Kidney (tissue), 14 donors: Measurements from ENCODE around the gene PRKG2. TPM values are rescaled to one million over a fixed set of nuclear protein-coding genes. Genes with fewer than 3 reads are reported as not detected.
A peak's percentile ranks its signal among the peaks of the same experiment; 100 is the strongest.

Experiments used
- DNase-seq, 5 donors: peaks; one replicate each; pipeline ENCODE4 v3.0.0-alpha.2; 2013 to 2020
- FAIRE-seq: peaks from 2 replicates; lab custom pipeline; 2012; peaks lifted over from hg19 to GRCh38; lab: Jason Lieb, UNC
- H3K27ac ChIP-seq, 2 donors: one replicate each; pipeline ENCODE4 v1.7.0; 2013; ENCODE audit warnings: low read depth in 2 of 2, low read length in 2 of 2, inconsistent platforms in 1 of 2
- H3K27me3 ChIP-seq: one replicate; pipeline ENCODE4 v1.7.1; 2013; ENCODE audit warnings: low read length, inconsistent platforms; ENCODE audit not compliant: control insufficient read depth, insufficient read depth
- H3K36me3 ChIP-seq, 3 donors: one replicate each; pipeline versions ENCODE4 v1.7.0 to v1.7.1; 2013; ENCODE audit warnings: low read length in 3 of 3, control low read depth in 1 of 3, inconsistent platforms in 1 of 3; ENCODE audit not compliant: insufficient read depth in 3 of 3, control insufficient read depth in 2 of 3
- H3K4me1 ChIP-seq, 3 donors: one replicate each; pipeline versions ENCODE4 v1.7.0 to v1.7.1; 2013; ENCODE audit warnings: low read length in 3 of 3, inconsistent platforms in 1 of 3, low read depth in 1 of 3; ENCODE audit not compliant: control insufficient read depth in 2 of 3, insufficient read depth in 2 of 3
- H3K4me3 ChIP-seq, 3 donors: one replicate each; pipeline versions ENCODE4 v1.7.0 to v1.8.1; 2013; ENCODE audit warnings: low read length in 3 of 3, control low read depth in 1 of 3, inconsistent platforms in 1 of 3
- H3K9ac ChIP-seq, 3 donors: one replicate each; pipeline versions ENCODE4 v1.7.0 to v1.7.1; 2013; ENCODE audit warnings: low read length in 3 of 3, control low read depth in 1 of 3, inconsistent platforms in 1 of 3
- H3K9me3 ChIP-seq, 3 donors: one replicate each; pipeline versions ENCODE4 v1.7.0 to v1.7.1; 2013; ENCODE audit warnings: low read length in 3 of 3, control low read depth in 1 of 3, inconsistent platforms in 1 of 3; ENCODE audit not compliant: control insufficient read depth in 2 of 3, insufficient read depth in 1 of 3
- intact Hi-C: fragments of 100-400 bp; cut with DNase I; formaldehyde crosslinking; loops from one replicate; pipeline ENCODE4 v1.11.1; 2022
- polyA plus RNA-seq: library from polyadenylated mRNA; stranded (reverse); fragments of 350-450 nt; fragmentation: Illumina TruSeq; extraction: RNeasy Lipid Tissue Mini Kit (QIAGEN cat#74804); gene quantifications from one replicate; pipeline ENCODE4 v1.2.3, GENCODE V29; 2014; ENCODE audit warnings: low read depth, low replicate concordance; ENCODE audit not compliant: insufficient read depth
- total RNA-seq: library from RNA; stranded (reverse); fragmentation: NEBNext Ultra II Directional; extraction: Animal tissue kit (Norgen Biotek cat#: 25700); gene quantifications from one replicate; pipeline ENCODE4 v1.2.1, GENCODE V29; 2021
- TF ChIP-seq, protein P1 (sequence below): IDR thresholded peaks from 3 replicates; pipeline ENCODE4 v1.5.1; 2012; ENCODE audit warnings: mild to moderate bottlenecking, moderate library complexity, borderline replicate concordance; ENCODE audit not compliant: insufficient read depth; ENCODE audit errors: extremely low read depth
- donor health status: control.
- donor health status: control.
- donor health status: control.
- donor health status: control.
- donor health status: control.
- donor health status: DM: yes; HTN: yes; CAD: no.
- donor health status: Normal renal cell carcinoma (clear cell type).

Gene PRKG2
- total and polyA plus RNA-seq, 2 donors from 2014 or later: 0.54 to 1.4 TPM

DNA sequence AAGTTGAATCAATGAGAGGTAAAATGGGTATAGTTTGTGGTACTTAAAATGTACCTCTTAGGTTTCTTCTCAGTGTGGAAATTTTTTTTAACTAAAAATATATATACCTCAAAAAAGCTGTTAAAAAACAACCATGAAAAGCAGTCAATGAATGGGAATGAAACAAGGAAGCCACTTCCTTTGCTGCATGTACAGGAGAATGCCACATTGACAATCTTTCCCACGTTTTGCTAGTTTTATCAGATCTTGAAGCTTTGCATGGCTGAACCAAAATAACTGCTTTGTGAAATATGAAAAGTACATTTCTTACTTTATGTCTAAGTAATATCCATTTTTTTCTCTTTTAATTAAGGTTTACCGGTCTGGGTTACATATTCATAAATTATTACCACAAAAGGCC, 71.8 kb downstream of the PRKG2 start:
- H3K9ac ChIP-seq: no peak overlapping the region
- intact Hi-C loops: no loop called here
- no peaks in the 10 kb centered on the region for H3K36me3 ChIP-seq

DNA sequence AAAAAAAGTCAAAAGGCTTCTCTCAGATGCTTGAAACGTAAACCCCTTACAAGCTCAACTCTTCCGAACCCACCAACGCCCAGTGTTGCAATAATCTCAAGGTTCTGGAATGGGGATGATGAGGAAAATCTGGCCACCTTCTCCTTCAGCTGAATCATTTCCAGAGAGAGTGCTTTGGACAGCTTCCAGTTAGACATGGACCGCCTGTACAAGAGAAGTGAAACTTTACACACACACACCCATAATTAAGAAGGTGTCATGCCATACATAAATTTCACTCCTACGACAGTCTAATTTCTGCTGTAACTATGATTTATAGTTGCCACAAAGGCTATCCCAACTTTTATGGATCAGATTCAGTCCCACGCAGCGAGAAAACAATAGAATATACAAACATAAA, 72.3 kb downstream of the PRKG2 start:
- Histone ChIP-seq H3K4me1 (no peaks in the 10 kb centered on the region), H3K27me3 (no peaks in the 10 kb centered on the region), H3K4me3 (no peak overlapping the region), H3K36me3 (no peaks in the 10 kb centered on the region), H3K9me3 (no peaks in the 10 kb centered on the region), H3K27ac (no peak overlapping the region), H3K9ac (no peak overlapping the region)
- TF ChIP-seq, protein P1, sequence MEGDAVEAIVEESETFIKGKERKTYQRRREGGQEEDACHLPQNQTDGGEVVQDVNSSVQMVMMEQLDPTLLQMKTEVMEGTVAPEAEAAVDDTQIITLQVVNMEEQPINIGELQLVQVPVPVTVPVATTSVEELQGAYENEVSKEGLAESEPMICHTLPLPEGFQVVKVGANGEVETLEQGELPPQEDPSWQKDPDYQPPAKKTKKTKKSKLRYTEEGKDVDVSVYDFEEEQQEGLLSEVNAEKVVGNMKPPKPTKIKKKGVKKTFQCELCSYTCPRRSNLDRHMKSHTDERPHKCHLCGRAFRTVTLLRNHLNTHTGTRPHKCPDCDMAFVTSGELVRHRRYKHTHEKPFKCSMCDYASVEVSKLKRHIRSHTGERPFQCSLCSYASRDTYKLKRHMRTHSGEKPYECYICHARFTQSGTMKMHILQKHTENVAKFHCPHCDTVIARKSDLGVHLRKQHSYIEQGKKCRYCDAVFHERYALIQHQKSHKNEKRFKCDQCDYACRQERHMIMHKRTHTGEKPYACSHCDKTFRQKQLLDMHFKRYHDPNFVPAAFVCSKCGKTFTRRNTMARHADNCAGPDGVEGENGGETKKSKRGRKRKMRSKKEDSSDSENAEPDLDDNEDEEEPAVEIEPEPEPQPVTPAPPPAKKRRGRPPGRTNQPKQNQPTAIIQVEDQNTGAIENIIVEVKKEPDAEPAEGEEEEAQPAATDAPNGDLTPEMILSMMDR: no peak
- FAIRE-seq (no peak), DNase-seq (peak in 2 of 5 donors; percentile 25 to 32)
- intact Hi-C loops: no loop called here

More for the DNA sequence above, 71.8 kb downstream of the PRKG2 start:
- DNase-seq: no peak
- no peak overlapping the region for H3K27ac ChIP-seq
- FAIRE-seq: no peak
- TF ChIP-seq, protein P1: no peak
- H3K4me1 ChIP-seq: no peaks in the 10 kb centered on the region
- no peaks in the 10 kb centered on the region for H3K9me3 ChIP-seq
- no peak overlapping the region for H3K4me3 ChIP-seq
- H3K27me3 ChIP-seq: no peaks in the 10 kb centered on the region

DNA sequence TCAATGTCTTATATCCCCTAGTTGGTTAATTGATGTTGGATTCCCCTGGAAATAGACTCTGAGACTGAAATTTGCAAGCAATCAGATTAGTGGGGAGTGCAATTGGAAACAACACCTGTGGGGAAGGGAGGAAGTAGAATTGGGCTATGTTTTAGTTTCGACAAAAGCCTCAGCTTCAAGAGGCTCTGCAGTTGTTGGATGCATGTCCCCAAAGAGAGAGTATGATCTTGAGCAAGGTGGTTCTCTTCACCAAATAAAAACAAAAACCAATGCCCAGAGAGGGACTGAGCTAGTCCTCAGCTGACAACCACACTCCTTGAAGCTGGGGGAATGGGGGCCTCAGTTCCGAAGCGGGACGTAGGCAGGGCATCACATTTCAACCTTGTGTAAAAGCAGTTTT, 77.1 kb downstream of the PRKG2 start:
- no peak for DNase-seq
- H3K36me3 ChIP-seq: no peaks in the 10 kb centered on the region
- TF ChIP-seq, protein P1: no peak
- H3K27me3 ChIP-seq: no peaks in the 10 kb centered on the region
- H3K27ac ChIP-seq: no peak overlapping the region
- no peaks in the 10 kb centered on the region for H3K9me3 ChIP-seq
- no peak overlapping the region for H3K4me3 ChIP-seq
- intact Hi-C loops: no loop called here
- no peaks in the 10 kb centered on the region for H3K4me1 ChIP-seq
- H3K9ac ChIP-seq: no peak overlapping the region
- no peak for FAIRE-seq

DNA sequence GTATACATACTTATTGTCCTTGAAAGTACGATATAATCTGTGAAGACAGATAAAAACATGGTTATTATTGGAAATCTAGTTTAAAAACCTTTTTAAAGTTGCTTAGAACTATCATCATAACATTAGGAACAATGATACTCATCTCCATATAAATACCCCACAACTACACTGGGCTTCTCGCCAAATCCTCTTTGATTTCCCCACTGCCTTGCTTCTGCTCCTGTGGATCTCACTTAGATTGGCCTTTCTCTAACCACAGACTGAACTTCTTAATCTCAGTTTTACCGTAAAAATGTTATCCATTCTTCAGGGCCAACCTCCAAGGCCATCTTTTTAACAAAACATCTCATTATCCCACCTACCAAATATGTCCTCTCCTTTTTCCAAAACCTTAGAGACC, 77.6 kb downstream of the PRKG2 start:
- no peak overlapping the region for H3K27ac ChIP-seq
- TF ChIP-seq, protein P1: no peak
- intact Hi-C loops: no loop called here
- no peaks in the 10 kb centered on the region for H3K4me1 ChIP-seq
- no peaks in the 10 kb centered on the region for H3K27me3 ChIP-seq
- FAIRE-seq (no peak), DNase-seq (no peak)
- no peaks in the 10 kb centered on the region for H3K36me3 ChIP-seq
- no peak overlapping the region for H3K9ac ChIP-seq
- H3K9me3 ChIP-seq: no peaks in the 10 kb centered on the region
- H3K4me3 ChIP-seq: no peak overlapping the region
